H1 (cell line): ENCODE results near the gene ADARB2. TPM values are rescaled to one million over a fixed set of nuclear protein-coding genes. Genes with fewer than 3 reads are reported as not detected.

Experiments used
- CTCF ChIA-PET: fragments of 300-600 bp; sonication (Branson Sonifier 250); formaldehyde crosslinking; loops from one replicate; lab custom pipeline; 2021; ENCODE audit not compliant: partially characterized antibody; lab: Charles Lee
- POLR2A ChIA-PET: fragments of 300-600 bp; sonication (Branson Sonifier 250); formaldehyde crosslinking; loops from one replicate; lab custom pipeline; 2021; ENCODE audit warnings: inconsistent platforms; ENCODE audit not compliant: partially characterized antibody; lab: Charles Lee
- DNase-seq, 2 experiments: peaks; one replicate each; pipeline versions ENCODE4 v3.0.0 to v3.0.0-alpha.2; 2010 to 2022; ENCODE audit warnings: low spot score in 2 of 2, low read depth in 1 of 2, mixed read lengths in 1 of 2
- FAIRE-seq: peaks from 2 replicates; lab custom pipeline; 2011; peaks lifted over from hg19 to GRCh38; lab: Jason Lieb, UNC
- H2AFZ ChIP-seq: 2 replicates; pipeline ENCODE4 v1.8.1; 2012; ENCODE audit warnings: low read length, inconsistent platforms
- H2AK5ac ChIP-seq: 2 replicates; pipeline ENCODE4 v1.6.1; 2013; ENCODE audit warnings: low read depth, low read length
- H2BK120ac ChIP-seq: replicated peaks from 2 replicates; pipeline ENCODE3; 2013; ENCODE audit warnings: low read depth, low read length, inconsistent platforms
- H2BK12ac ChIP-seq: 2 replicates; pipeline ENCODE4 v1.6.1; 2013; ENCODE audit warnings: low read depth, low read length
- H2BK15ac ChIP-seq: 2 replicates; pipeline ENCODE4 v1.6.1; 2013; ENCODE audit warnings: low read length
- H2BK20ac ChIP-seq: 2 replicates; pipeline ENCODE4 v1.6.1; 2013; ENCODE audit warnings: low read length
- H2BK5ac ChIP-seq: 2 replicates; pipeline ENCODE4 v1.6.1; 2013; ENCODE audit warnings: low read depth, low read length
- H3K14ac ChIP-seq: 2 replicates; pipeline ENCODE4 v1.6.1; 2013; ENCODE audit warnings: inconsistent platforms; ENCODE audit not compliant: insufficient read length
- H3K18ac ChIP-seq: 2 replicates; pipeline ENCODE4 v1.6.1; 2013; ENCODE audit warnings: low read length; ENCODE audit errors: extremely low read depth
- H3K23ac ChIP-seq: 2 replicates; pipeline ENCODE4 v1.6.1; 2013; ENCODE audit warnings: inconsistent platforms; ENCODE audit not compliant: insufficient read length
- H3K23me2 ChIP-seq: 2 replicates; pipeline ENCODE4 v1.6.1; 2013; ENCODE audit warnings: low read depth, low read length
- H3K27ac ChIP-seq: 2 replicates; pipeline ENCODE4 v1.6.1; 2011; ENCODE audit warnings: low read depth, low read length, inconsistent platforms
- H3K27me3 ChIP-seq, 4 experiments: replicated peaks in 1 of 4; 1 replicate in 1 of 4; 2 replicates in 3 of 4; pipeline versions ENCODE4 v1.6.1 to v1.8.1; 2011 to 2013; ENCODE audit warnings: low read length in 3 of 4, mild to moderate bottlenecking in 3 of 4, inconsistent platforms in 2 of 4, mixed read lengths in 2 of 4, moderate library complexity in 1 of 4; ENCODE audit not compliant: control insufficient read depth in 3 of 4, insufficient read depth in 3 of 4; ENCODE audit errors: extremely low read depth in 1 of 4
- H3K36me3 ChIP-seq, 4 experiments: 2 replicates each; pipeline versions ENCODE4 v1.6.1 to v1.8.1; 2011 to 2013; ENCODE audit warnings: mild to moderate bottlenecking in 4 of 4, low read length in 3 of 4, moderate library complexity in 2 of 4, control low read depth in 1 of 4, inconsistent platforms in 1 of 4; ENCODE audit not compliant: insufficient read depth in 4 of 4, control insufficient read depth in 2 of 4
- H3K4ac ChIP-seq: replicated peaks from 2 replicates; pipeline ENCODE3; 2013; ENCODE audit warnings: low read length, low read depth, mixed read lengths, inconsistent platforms; ENCODE audit not compliant: insufficient read length
- H3K4me1 ChIP-seq, 4 experiments: replicated peaks in 1 of 4; 1 replicate in 1 of 4; 2 replicates in 3 of 4; pipeline versions ENCODE4 v1.6.1 to v1.8.1; 2011 to 2013; ENCODE audit warnings: low read length in 3 of 4, inconsistent platforms in 2 of 4, mixed read lengths in 1 of 4; ENCODE audit not compliant: insufficient read depth in 4 of 4, control insufficient read depth in 3 of 4
- H3K4me2 ChIP-seq, 2 experiments: 2 replicates each; pipeline versions ENCODE4 v1.6.1 to v1.8.1; 2011 to 2013; ENCODE audit warnings: low read depth in 2 of 2, low read length in 2 of 2, control low read depth in 1 of 2, inconsistent platforms in 1 of 2, mild to moderate bottlenecking in 1 of 2; ENCODE audit not compliant: insufficient read depth in 1 of 2
- H3K4me3 ChIP-seq, 4 experiments: fragments of 200-600, 300-600 bp in 1 of 4; sonication (generic), shearing (Covaris generic), sonication (Bioruptor Twin) in 1 of 4; 2 replicates each; pipeline versions ENCODE4 v1.5.1 to v1.8.1; 2011 to 2016; ENCODE audit warnings: low read length in 4 of 4, low read depth in 3 of 4, control low read depth in 2 of 4, inconsistent platforms in 2 of 4, mild to moderate bottlenecking in 2 of 4, mixed read lengths in 1 of 4, moderate library complexity in 1 of 4; ENCODE audit not compliant: insufficient read depth in 2 of 4; ENCODE audit errors: extremely low read depth in 1 of 4
- H3K56ac ChIP-seq: replicated peaks from 2 replicates; pipeline ENCODE3; 2013; ENCODE audit warnings: low read depth, mild to moderate bottlenecking, mixed read lengths, low read length, inconsistent platforms; ENCODE audit not compliant: insufficient read length
- H3K79me1 ChIP-seq: 2 replicates; pipeline ENCODE4 v1.6.1; 2013; ENCODE audit warnings: low read depth, low read length, control low read depth
- H3K79me2 ChIP-seq, 2 experiments: 2 replicates each; pipeline versions ENCODE4 v1.6.1 to v1.8.1; 2012 to 2013; ENCODE audit warnings: low read length in 2 of 2, mild to moderate bottlenecking in 2 of 2, inconsistent platforms in 1 of 2; ENCODE audit not compliant: insufficient read depth in 2 of 2, control insufficient read depth in 1 of 2
- H3K9ac ChIP-seq, 4 experiments: replicated peaks in 1 of 4; 1 replicate in 1 of 4; 2 replicates in 3 of 4; pipeline versions ENCODE4 v1.6.1 to v1.8.1; 2011 to 2013; ENCODE audit warnings: low read depth in 3 of 4, low read length in 3 of 4, control low read depth in 2 of 4, mild to moderate bottlenecking in 2 of 4, moderate library complexity in 2 of 4, inconsistent platforms in 1 of 4; ENCODE audit errors: extremely low read depth in 1 of 4
- H3K9me3 ChIP-seq, 2 experiments: 2 replicates each; pipeline versions ENCODE4 v1.6.1 to v1.8.1; 2012 to 2013; ENCODE audit warnings: mild to moderate bottlenecking in 2 of 2, moderate library complexity in 2 of 2, control low read depth in 1 of 2, inconsistent platforms in 1 of 2, low read depth in 1 of 2, low read length in 1 of 2, mixed read lengths in 1 of 2; ENCODE audit not compliant: insufficient read depth in 2 of 2
- H4K20me1 ChIP-seq, 2 experiments: replicated peaks in 1 of 2; 2 replicates each; pipeline versions ENCODE3 to v1.8.1; 2011 to 2013; ENCODE audit warnings: inconsistent platforms in 2 of 2, low read length in 2 of 2, mild to moderate bottlenecking in 1 of 2; ENCODE audit not compliant: insufficient read depth in 2 of 2, control insufficient read depth in 1 of 2
- H4K5ac ChIP-seq: 2 replicates; pipeline ENCODE4 v1.6.1; 2013; ENCODE audit warnings: low read length, low read depth, mixed read lengths, inconsistent platforms; ENCODE audit not compliant: insufficient read length
- H4K8ac ChIP-seq: 2 replicates; pipeline ENCODE4 v1.8.0; 2013; ENCODE audit warnings: mild to moderate bottlenecking, moderate library complexity, low read length, inconsistent platforms; ENCODE audit not compliant: insufficient read depth; ENCODE audit errors: extremely low read depth
- H4K91ac ChIP-seq: replicated peaks from 2 replicates; pipeline ENCODE3; 2013; ENCODE audit warnings: low read length, mixed read lengths, inconsistent platforms; ENCODE audit not compliant: insufficient read length
- ASH2L ChIP-seq: fragments of 200-600, 300-600 bp; sonication (generic); IDR thresholded peaks from one replicate; pipeline ENCODE4 v1.7.1; 2017; ENCODE audit warnings: low read length
- BCL11A ChIP-seq, 2 experiments: IDR thresholded peaks; one replicate each; pipeline ENCODE4 v1.6.1; 2011; ENCODE audit warnings: low read depth in 2 of 2, low read length in 2 of 2, mild to moderate bottlenecking in 2 of 2
- CEBPB ChIP-seq: IDR thresholded peaks from 2 replicates; pipeline ENCODE4 v1.6.1; 2012; ENCODE audit warnings: low read depth, low read length
- CREB1 ChIP-seq: IDR thresholded peaks from 2 replicates; pipeline ENCODE4 v1.6.1; 2012; ENCODE audit warnings: inconsistent platforms
- EGR1 ChIP-seq: IDR thresholded peaks from 2 replicates; pipeline ENCODE4 v1.6.1; 2011; ENCODE audit warnings: low read depth, low read length, borderline replicate concordance
- EP300 ChIP-seq, 2 experiments: IDR thresholded peaks; 1 replicate in 1 of 2; 2 replicates in 1 of 2; pipeline ENCODE4 v1.6.1; 2011 to 2012; ENCODE audit warnings: low read depth in 2 of 2, low read length in 2 of 2, mild to moderate bottlenecking in 2 of 2, borderline replicate concordance in 1 of 2, inconsistent platforms in 1 of 2, moderate library complexity in 1 of 2
- FOSL1 ChIP-seq: IDR thresholded peaks from 2 replicates; pipeline ENCODE4 v1.6.1; 2011; ENCODE audit warnings: mild to moderate bottlenecking, low read depth, low read length, moderate library complexity; ENCODE audit not compliant: insufficient read depth
- GTF2F1 ChIP-seq: IDR thresholded peaks from 2 replicates; pipeline ENCODE4 v1.6.1; 2012; ENCODE audit warnings: low read depth, low read length, improper control_type of control experiment, borderline replicate concordance
- KDM5A ChIP-seq: fragments of 200-600 bp; IDR thresholded peaks from 2 replicates; pipeline ENCODE4 v1.7.1; 2012; ENCODE audit warnings: mild to moderate bottlenecking, low read length, inconsistent platforms, mixed read lengths
- PHF8 ChIP-seq: fragments of 200-600 bp; sonication (generic); conservative IDR thresholded peaks from 2 replicates; pipeline ENCODE4 v1.7.1; 2012; ENCODE audit warnings: low read depth, mild to moderate bottlenecking, inconsistent platforms, low read length, moderate library complexity
- RFX5 ChIP-seq: IDR thresholded peaks from 2 replicates; pipeline ENCODE4 v1.6.1; 2011; ENCODE audit warnings: low read depth, low read length, improper control_type of control experiment, borderline replicate concordance
- SIN3A ChIP-seq, 2 experiments: IDR thresholded peaks in 1 of 2; conservative IDR thresholded peaks in 1 of 2; 2 replicates each; pipeline ENCODE4 v1.6.1; 2011 to 2012; ENCODE audit warnings: low read length in 2 of 2, improper control_type of control experiment in 1 of 2, low read depth in 1 of 2, mild to moderate bottlenecking in 1 of 2
- SP1 ChIP-seq: IDR thresholded peaks from 2 replicates; pipeline ENCODE4 v1.6.1; 2011; ENCODE audit warnings: low read depth, low read length
- SP2 ChIP-seq: IDR thresholded peaks from 2 replicates; pipeline ENCODE4 v1.6.1; 2012; ENCODE audit warnings: mild to moderate bottlenecking, low read length, inconsistent platforms
- TAF1 ChIP-seq: IDR thresholded peaks from 2 replicates; pipeline ENCODE4 v1.6.1; 2011; ENCODE audit warnings: mild to moderate bottlenecking, low read depth, low read length
- YY1 ChIP-seq: IDR thresholded peaks from 2 replicates; pipeline ENCODE4 v1.6.1; 2011; ENCODE audit warnings: low read depth, mild to moderate bottlenecking, low read length
- WGBS, 2 experiments: shearing (Covaris generic) in 1 of 2; methylation state at CpG; one replicate each; pipeline versions ENCODE4 v1.1.6 to v1.1.7; 2013 to 2015; ENCODE audit warnings: low lambda C conversion rate in 2 of 2, mixed read lengths in 2 of 2, inconsistent platforms in 1 of 2, low coverage in 1 of 2, missing lambda C conversion rate in 1 of 2; ENCODE audit not compliant: insufficient replicate concordance in 2 of 2, insufficient coverage in 1 of 2, insufficient read length in 1 of 2; ENCODE audit errors: extremely low coverage in 1 of 2, missing lambda C conversion rate in 1 of 2; 5-methylcytosine and 5-hydroxymethylcytosine counted together
- polyA plus RNA-seq, 7 experiments: library from polyadenylated mRNA; depleted of rRNA in 3 of 7; stranded (reverse) in 5 of 7; unstranded in 2 of 7; fragments of >200 nt in 5 of 7; fragments of 200-250 nt in 2 of 7; gene quantifications; 1 replicate in 5 of 7; 2 replicates in 1 of 7; 4 replicates in 1 of 7; pipeline versions ENCODE4 v1.2.1 to v1.2.3, GENCODE V29; 2011 to 2013; ENCODE audit warnings: missing spikeins in 2 of 7, mixed read lengths in 2 of 7
- total RNA-seq: library from RNA; stranded (reverse); fragmentation: NEBNext Ultra II Directional; extraction: Animal tissue kit (Norgen Biotek cat#: 25700); gene quantifications from 2 replicates; pipeline ENCODE4 v1.2.1, GENCODE V29; 2021

The ADARB2 gene
- total and polyA plus RNA-seq, 2 of the 8 experiments (the other 6 are each of a cell fraction or from before 2014, with no cell fraction given): 2.2 to 2.8 TPM

DNA sequence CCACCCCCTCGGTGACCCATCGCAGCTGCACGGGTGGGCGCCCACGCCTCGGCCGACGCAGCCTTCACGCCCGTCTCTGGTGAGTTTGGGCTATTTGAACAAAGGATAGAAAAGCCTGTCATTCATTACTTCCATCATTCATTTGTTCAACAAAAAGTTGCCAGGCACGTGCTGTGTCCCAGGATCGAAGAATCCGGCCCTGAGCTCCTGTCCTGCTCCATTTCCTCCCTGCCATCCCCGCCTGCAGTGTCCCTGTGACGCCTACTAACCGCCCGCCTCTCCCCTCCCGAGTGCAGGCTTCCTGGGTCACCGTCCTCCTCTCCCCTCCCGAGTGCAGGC lies 341.1 kb downstream of the ADARB2 start:
- H2BK5ac ChIP-seq: no peak overlapping the region
- H3K14ac ChIP-seq: no peak overlapping the region
- no peaks in the 10 kb centered on the region for H3K36me3 ChIP-seq
- H3K27me3 ChIP-seq: no peaks in the 10 kb centered on the region; a peak in 3 of 7 replicates
- no peak overlapping the region for H3K23ac ChIP-seq
- no peak overlapping the region for H3K4me3 ChIP-seq
- no peak overlapping the region for H4K91ac ChIP-seq
- FAIRE-seq (no peak), DNase-seq (no peak)
- H3K79me2 ChIP-seq: no peaks in the 10 kb centered on the region
- H2AFZ ChIP-seq: no peak overlapping the region
- H2AK5ac ChIP-seq: no peak overlapping the region
- no peak overlapping the region for H3K18ac ChIP-seq
- H4K5ac ChIP-seq: no peak overlapping the region
- 93% methylated on average over 17 of the region's 20 CpGs; no CpG with 5 or more reads in 1 of the 2 experiments for WGBS, 2 experiments
- no peaks in the 10 kb centered on the region for H3K9me3 ChIP-seq
- H3K9ac ChIP-seq: no peak overlapping the region
- no peak overlapping the region for H2BK15ac ChIP-seq
- H3K23me2 ChIP-seq: no peaks in the 10 kb centered on the region
- H3K4ac ChIP-seq: no peak overlapping the region
- no peak overlapping the region for H2BK120ac ChIP-seq
- H4K20me1 ChIP-seq: no peaks in the 10 kb centered on the region
- peaks cover 0 to 3% (median 0%) of the 10 kb centered on the region in 4 experiments; a peak in 1 of 7 replicates for H3K4me1 ChIP-seq
- CTCF ChIA-PET: interaction anchor here (0.9 to 2.7 kb wide), 5 partner anchors 8 to 27 kb away, joined by 3 to 10 read pairs (median 5); no protein-coding TSS in a partner anchor
- no peak overlapping the region for H2BK20ac ChIP-seq
- no peak overlapping the region for H3K4me2 ChIP-seq
- POLR2A ChIA-PET: interaction anchor here (0.6 kb wide), 1 partner anchor 184 kb away, joined by 3 read pairs; no protein-coding TSS in a partner anchor
- no peak overlapping the region for H2BK12ac ChIP-seq
- no peaks in the 10 kb centered on the region for H3K79me1 ChIP-seq
- H4K8ac ChIP-seq: no peak overlapping the region
- no peak overlapping the region for H3K27ac ChIP-seq
- H3K56ac ChIP-seq: no peak overlapping the region
- TF ChIP-seq YY1 (no peak), KDM5A (no peak), EGR1 (no peak), CEBPB (no peak), FOSL1 (no peak), SIN3A (conservative IDR thresholded peaks at IDR 0.05 in 1 of 2, IDR thresholded peaks at IDR 0.05 in 1 of 2; ENCODE audit: low read depth in 1 of 2, low read length in 2 of 2) (no peak), PHF8 (no peak), BCL11A (IDR thresholded peaks at IDR 0.05; ENCODE audit: low read depth in 2 of 2, low read length in 2 of 2) (no peak), GTF2F1 (no peak), CREB1 (no peak), SP2 (no peak), SP1 (no peak), ASH2L (no peak), EP300 (IDR thresholded peaks at IDR 0.05; ENCODE audit: borderline replicate concordance in 1 of 2, low read depth in 2 of 2, low read length in 2 of 2) (no peak), TAF1 (no peak), RFX5 (no peak)
